Measurements from ENCODE around the gene ZMYND8. TPM values are rescaled to one million over a fixed set of nuclear protein-coding genes. Genes with fewer than 3 reads are reported as not detected.
A peak's percentile ranks its signal among the peaks of the same experiment; 100 is the strongest.
"Not testable (repeated sequence)": the region's sequence is repeated elsewhere in the genome, so short reads cannot be mapped to it uniquely, and the experiment has no call there.

The ZMYND8 gene
- total RNA-seq, 1 donor: 20.3 TPM

GRCh38 chr20:47262008-47262364 lies 94.5 kb downstream of the ZMYND8 start:
- no peak overlapping the region for H3K4me3 ChIP-seq (ENCODE audit: low read depth, low read length)
- no peak for DNase-seq (ENCODE audit: low read depth)
- TF ChIP-seq CTCF (IDR thresholded peaks at IDR 0.05; ENCODE audit: insufficient read depth, low read depth, low read length): no peak

GRCh38 chr20:47261161-47261774 lies 95.2 kb downstream of the ZMYND8 start:
- not testable (repeated sequence) for DNase-seq (ENCODE audit: low read depth); H3K4me3 ChIP-seq (ENCODE audit: low read depth, low read length)

- not testable (repeated sequence) for H3K4me3 ChIP-seq (ENCODE audit: low read depth, low read length); DNase-seq (ENCODE audit: low read depth)
These were observed 95.9 kb downstream of the ZMYND8 start for GRCh38 chr20:47260540-47261126.

- no peak for TF ChIP-seq CTCF (IDR thresholded peaks at IDR 0.05; ENCODE audit: insufficient read depth, low read depth, low read length)
- peak; percentile 64 for DNase-seq (ENCODE audit: low read depth)
- no peak overlapping the region for H3K4me3 ChIP-seq (ENCODE audit: low read depth, low read length)
These were observed 97.5 kb downstream of the ZMYND8 start for GRCh38 chr20:47258745-47259695.

- no peak for DNase-seq (ENCODE audit: low read depth)
These were observed 98.7 kb downstream of the ZMYND8 start for GRCh38 chr20:47257771-47258170.

GRCh38 chr20:47257256-47257655 lies 99.2 kb downstream of the ZMYND8 start:
- TF ChIP-seq CTCF (IDR thresholded peaks at IDR 0.05; ENCODE audit: insufficient read depth, low read depth, low read length): no peak
- no peak for DNase-seq (ENCODE audit: low read depth)
- no peak overlapping the region for H3K4me3 ChIP-seq (ENCODE audit: low read depth, low read length)

More at GRCh38 chr20:47257771-47258170, 98.7 kb downstream of the ZMYND8 start:
- no peak for TF ChIP-seq CTCF (IDR thresholded peaks at IDR 0.05; ENCODE audit: insufficient read depth, low read depth, low read length)
- no peak overlapping the region for H3K4me3 ChIP-seq (ENCODE audit: low read depth, low read length)

- peak; percentile 67 for DNase-seq (ENCODE audit: low read depth)
- no peak overlapping the region for H3K4me3 ChIP-seq (ENCODE audit: low read depth, low read length)
- no peak for TF ChIP-seq CTCF (IDR thresholded peaks at IDR 0.05; ENCODE audit: insufficient read depth, low read depth, low read length)
These were observed 99.7 kb downstream of the ZMYND8 start for GRCh38 chr20:47256668-47257236.

All from fibroblast of villous mesenchyme (primary cell).